ENCODE results near the gene CFAP53. TPM values are rescaled to one million over a fixed set of nuclear protein-coding genes. Genes with fewer than 3 reads are reported as not detected.

CFAP53 gene
- total RNA-seq, 2 donors from 2014 or later: 0.37 to 0.66 TPM

GRCh38 chr18:50188652-50189051 is 77.6 kb downstream of the CFAP53 start:
- Histone ChIP-seq H3K4me1 (ENCODE audit: control insufficient read depth, insufficient read depth, low read length) (peaks cover 5% of the 10 kb centered on the region), H3K27me3 (ENCODE audit: control insufficient read depth, insufficient read depth, low read length, poor library complexity, severe bottlenecking) (peaks cover 61% of the 10 kb centered on the region), H3K4me3 (ENCODE audit: low read length) (no peak overlapping the region), H3K9me3 (ENCODE audit: control insufficient read depth, low read length) (no peaks in the 10 kb centered on the region), H3K36me3 (ENCODE audit: control insufficient read depth, insufficient read depth, low read length) (no peaks in the 10 kb centered on the region), H3K9ac (ENCODE audit: extremely low read depth, low read length, poor library complexity, severe bottlenecking) (no peak overlapping the region), H3K27ac (ENCODE audit: low read depth, low read length) (no peak overlapping the region)
- Mint-ChIP-seq H3K4me1 (peaks cover 5% of the 10 kb centered on the region), H3K27me3 (ENCODE audit: insufficient read depth) (peaks cover 60% of the 10 kb centered on the region), H3K4me3 (no peak overlapping the region), H3K27ac (no peak overlapping the region), H3K36me3 (ENCODE audit: low read depth) (no peaks in the 10 kb centered on the region), H3K9me3 (no peaks in the 10 kb centered on the region)
- DNase-seq: no peak
- WGBS, 2 experiments (ENCODE audit: insufficient coverage in 1 of 2, insufficient read length in 1 of 2): 92 to 100% methylated on average over 5 to 6 of the region's 6 CpGs
- TF ChIP-seq CTCF (conservative IDR thresholded peaks at IDR 0.05): no peak

GRCh38 chr18:50187659-50188058 is 78.6 kb downstream of the CFAP53 start:
- H3K36me3 ChIP-seq (ENCODE audit: control insufficient read depth, insufficient read depth, low read length): no peaks in the 10 kb centered on the region
- Mint-ChIP-seq H3K9me3 (no peaks in the 10 kb centered on the region), H3K27ac (no peak overlapping the region), H3K27me3 (ENCODE audit: insufficient read depth) (peaks cover 50% of the 10 kb centered on the region), H3K36me3 (ENCODE audit: low read depth) (no peaks in the 10 kb centered on the region), H3K4me1 (no peaks in the 10 kb centered on the region), H3K4me3 (no peak overlapping the region)
- 85 to 94% methylated on average over 3 of the region's 3 CpGs for WGBS, 2 experiments (ENCODE audit: insufficient coverage in 1 of 2, insufficient read length in 1 of 2)
- H3K9ac ChIP-seq (ENCODE audit: extremely low read depth, low read length, poor library complexity, severe bottlenecking): no peak overlapping the region
- DNase-seq: no peak
- TF ChIP-seq CTCF (conservative IDR thresholded peaks at IDR 0.05): no peak
- H3K27me3 ChIP-seq (ENCODE audit: control insufficient read depth, insufficient read depth, low read length, poor library complexity, severe bottlenecking): peaks cover 51% of the 10 kb centered on the region
- no peak overlapping the region for H3K27ac ChIP-seq (ENCODE audit: low read depth, low read length)
- H3K4me3 ChIP-seq (ENCODE audit: low read length): no peak overlapping the region
- no peaks in the 10 kb centered on the region for H3K4me1 ChIP-seq (ENCODE audit: control insufficient read depth, insufficient read depth, low read length)
- no peaks in the 10 kb centered on the region for H3K9me3 ChIP-seq (ENCODE audit: control insufficient read depth, low read length)

- Mint-ChIP-seq H3K27me3 (ENCODE audit: insufficient read depth) (peaks cover 37% of the 10 kb centered on the region), H3K36me3 (ENCODE audit: low read depth) (no peaks in the 10 kb centered on the region), H3K4me1 (no peaks in the 10 kb centered on the region), H3K27ac (no peak overlapping the region), H3K9me3 (no peaks in the 10 kb centered on the region), H3K4me3 (no peak overlapping the region)
- DNase-seq: no peak
- Histone ChIP-seq H3K9ac (ENCODE audit: extremely low read depth, low read length, poor library complexity, severe bottlenecking) (no peak overlapping the region), H3K4me3 (ENCODE audit: low read length) (no peak overlapping the region), H3K27ac (ENCODE audit: low read depth, low read length) (no peak overlapping the region), H3K4me1 (ENCODE audit: control insufficient read depth, insufficient read depth, low read length) (no peaks in the 10 kb centered on the region), H3K27me3 (ENCODE audit: control insufficient read depth, insufficient read depth, low read length, poor library complexity, severe bottlenecking) (peaks cover 38% of the 10 kb centered on the region), H3K36me3 (ENCODE audit: control insufficient read depth, insufficient read depth, low read length) (no peaks in the 10 kb centered on the region), H3K9me3 (ENCODE audit: control insufficient read depth, low read length) (no peaks in the 10 kb centered on the region)
- 91% methylated on average over 1 of the region's 1 CpG; no CpG with 5 or more reads in 1 of the 2 experiments for WGBS, 2 experiments (ENCODE audit: insufficient coverage in 1 of 2, insufficient read length in 1 of 2)
- no peak for TF ChIP-seq CTCF (conservative IDR thresholded peaks at IDR 0.05)
Measured at GRCh38 chr18:50186385-50186784, 79.9 kb downstream of the CFAP53 start.
